GM21825 (cell line): ENCODE measurements around the gene MZT2A.
A peak's percentile ranks its signal among the peaks of the same experiment; 100 is the strongest.
"Not testable (repeated sequence)": the region's sequence is repeated elsewhere in the genome, so short reads cannot be mapped to it uniquely, and the experiment has no call there.

Source experiments
- ATAC-seq: cut with Tn5 transposase; IDR thresholded peaks from one replicate; pipeline ENCODE4 v1.9.1; 2021; ENCODE audit warnings: mild to moderate bottlenecking, moderate library complexity; ENCODE audit not compliant: unreplicated experiment

The MZT2A gene

GRCh38 chr2:131492015-131492417 is at the start of gene MZT2A:
Gene MZT2A, minus strand, starts transcription at chr2:131492397. Its CDS starts 21 bp downstream, at chr2:131492376.
- peak; percentile 6 for ATAC-seq

- not testable (repeated sequence) for ATAC-seq
Measured at GRCh38 chr2:131538856-131539255, 46.7 kb upstream of the MZT2A start.

GRCh38 chr2:131536841-131537240 is 44.6 kb upstream of the MZT2A start:
- ATAC-seq = not testable (repeated sequence)

- not testable (repeated sequence) for ATAC-seq
Measured at GRCh38 chr2:131535951-131536826, 44.0 kb upstream of the MZT2A start.

- no peak for ATAC-seq
Measured at GRCh38 chr2:131535526-131535925, 43.3 kb upstream of the MZT2A start.

- not testable (repeated sequence) for ATAC-seq
Measured at GRCh38 chr2:131534965-131535364, 42.8 kb upstream of the MZT2A start.

GRCh38 chr2:131534317-131534672 is 42.1 kb upstream of the MZT2A start:
- ATAC-seq = not testable (repeated sequence)

GRCh38 chr2:131533609-131534316 is 41.6 kb upstream of the MZT2A start:
- not testable (repeated sequence) for ATAC-seq

- ATAC-seq = not testable (repeated sequence)
Measured at GRCh38 chr2:131532723-131533608, 40.8 kb upstream of the MZT2A start.

GRCh38 chr2:131531547-131532185 is 39.5 kb upstream of the MZT2A start:
- not testable (repeated sequence) for ATAC-seq

GRCh38 chr2:131530626-131531344 is 38.6 kb upstream of the MZT2A start:
- ATAC-seq = not testable (repeated sequence)

- ATAC-seq = not testable (repeated sequence)
Measured at GRCh38 chr2:131529864-131530445, 37.8 kb upstream of the MZT2A start.

GRCh38 chr2:131528981-131529863 is 37.0 kb upstream of the MZT2A start:
- peak; percentile 58 for ATAC-seq

- peak; percentile 94 for ATAC-seq
Measured at GRCh38 chr2:131527131-131528001, 35.2 kb upstream of the MZT2A start, which contains the start of gene CCDC74A. Gene CCDC74A, plus strand, starts transcription at chr2:131527888. Its CDS starts 83 bp downstream, at chr2:131527971.

- ATAC-seq = not testable (repeated sequence)
Measured at GRCh38 chr2:131525256-131525655, 33.1 kb upstream of the MZT2A start.

GRCh38 chr2:131521961-131522781 is 30.0 kb upstream of the MZT2A start:
- ATAC-seq = no peak
